ENCODE measurements around the gene TMEM183A.
A peak's percentile ranks its signal among the peaks of the same experiment; 100 is the strongest.
"Not testable (repeated sequence)": the region's sequence is repeated elsewhere in the genome, so short reads cannot be mapped to it uniquely, and the experiment has no call there.

Gene TMEM183A

GRCh38 chr1:202987922-202988583, 19.1 kb upstream of the TMEM183A start:
- no peak for DNase-seq

- DNase-seq, result no peak
These were observed 17.3 kb upstream of the TMEM183A start for GRCh38 chr1:202989879-202990278.

GRCh38 chr1:202991112-202991511, 16.1 kb upstream of the TMEM183A start:
- DNase-seq, result no peak

- no peak for DNase-seq
These were observed 12.4 kb upstream of the TMEM183A start for GRCh38 chr1:202994756-202995155.

- peak; percentile 63 for DNase-seq
These were observed 8.1 kb upstream of the TMEM183A start for GRCh38 chr1:202998836-202999750.

GRCh38 chr1:203000217-203000944, 6.8 kb upstream of the TMEM183A start:
- no peak for DNase-seq

- DNase-seq, result no peak
These were observed 5.2 kb upstream of the TMEM183A start for GRCh38 chr1:203001986-203002385.

GRCh38 chr1:203002951-203003350, 4.2 kb upstream of the TMEM183A start:
- DNase-seq, result no peak

GRCh38 chr1:203005395-203006142, 1.6 kb upstream of the TMEM183A start:
- not testable (repeated sequence) for DNase-seq

- no peak for DNase-seq
These were observed 2.0 kb downstream of the TMEM183A start for GRCh38 chr1:203009185-203009584.

- no peak for DNase-seq
These were observed 4.4 kb downstream of the TMEM183A start for GRCh38 chr1:203011582-203011981.

- no peak for DNase-seq
These were observed 9.9 kb downstream of the TMEM183A start for GRCh38 chr1:203017061-203017460.

- DNase-seq, result no peak
These were observed 10.5 kb downstream of the TMEM183A start for GRCh38 chr1:203017692-203018091.

GRCh38 chr1:203022855-203023254, 15.7 kb downstream of the TMEM183A start:
- DNase-seq, result not testable (repeated sequence)

- DNase-seq, result no peak
These were observed 18.5 kb downstream of the TMEM183A start for GRCh38 chr1:203025686-203026030.

- peak; percentile 96 for DNase-seq
These were observed 19.0 kb downstream of the TMEM183A start, which contains the start of gene PPFIA4 for GRCh38 chr1:203026031-203026665. Gene PPFIA4, plus strand, starts transcription at chr1:203026491. Its CDS starts 12,518 bp downstream, at chr1:203039009.

- DNase-seq, result no peak
These were observed 19.8 kb downstream of the TMEM183A start for GRCh38 chr1:203026666-203027663.

GRCh38 chr1:203028067-203028783, 21.1 kb downstream of the TMEM183A start:
- DNase-seq, result no peak

GRCh38 chr1:203028784-203029553, 21.8 kb downstream of the TMEM183A start:
- no peak for DNase-seq
